ENCODE measurements around the gene MOB4. TPM values are rescaled to one million over a fixed set of nuclear protein-coding genes. Genes with fewer than 3 reads are reported as not detected.

MOB4 gene
- total RNA-seq, 4 donors from 2014 or later: 12.3 to 27.9 (median 25.3) TPM

- Histone ChIP-seq H3K9me3 (peaks cover 6 to 15% of the 10 kb centered on the region in 2 donors), H3K27me3 (no peaks in the 10 kb centered on the region), H3K4me3 (no peak overlapping the region), H3K4me1 (no peaks in the 10 kb centered on the region), H3K36me3 (peaks cover 0 to 53% (median 21%) of the 10 kb centered on the region in 4 donors), H3K27ac (no peak overlapping the region)
- intact Hi-C loops (cut with DNase I; ENCODE audit: low total_unique reads) (no loop called here), in situ Hi-C loops (cut with MboI; ENCODE audit: low pct_ligation_motif_present in 1 of 4, low pct_unique_long_range_greater_than_20kb in 1 of 4, low sequenced_read_pairs in 3 of 4) (no loop called here)
- DNase-seq: no peak
- WGBS, 2 donors (ENCODE audit: low coverage in 1 of 2): 86 to 92% methylated on average over 2 of the region's 2 CpGs
- TF ChIP-seq POLR2A (IDR thresholded peaks at IDR 0.05) (no peak), CTCF (IDR thresholded peaks at IDR 0.05) (no peak), EP300 (IDR thresholded peaks at IDR 0.05; ENCODE audit: low read depth) (no peak), POLR2AphosphoS5 (IDR thresholded peaks at IDR 0.05) (no peak)
Measured at GRCh38 chr2:197486175-197486574, 29.7 kb upstream of the MOB4 start.

GRCh38 chr2:197487385-197487784 is 28.5 kb upstream of the MOB4 start:
- in situ Hi-C loops (cut with MboI; ENCODE audit: low pct_ligation_motif_present in 1 of 4, low pct_unique_long_range_greater_than_20kb in 1 of 4, low sequenced_read_pairs in 3 of 4): no loop called here
- Histone ChIP-seq H3K4me3 (no peak overlapping the region), H3K4me1 (no peaks in the 10 kb centered on the region), H3K27me3 (no peaks in the 10 kb centered on the region), H3K27ac (no peak overlapping the region), H3K36me3 (peaks cover 0 to 62% (median 27%) of the 10 kb centered on the region in 4 donors), H3K9me3 (peaks cover 6 to 15% of the 10 kb centered on the region in 2 donors)
- intact Hi-C loops (cut with DNase I; ENCODE audit: low total_unique reads): no loop called here
- WGBS, 2 donors (ENCODE audit: low coverage in 1 of 2): 90 to 98% methylated on average over 4 of the region's 4 CpGs
- TF ChIP-seq CTCF (IDR thresholded peaks at IDR 0.05) (no peak), POLR2AphosphoS5 (IDR thresholded peaks at IDR 0.05) (no peak), EP300 (IDR thresholded peaks at IDR 0.05; ENCODE audit: low read depth) (no peak), POLR2A (IDR thresholded peaks at IDR 0.05) (no peak)
- no peak for DNase-seq

GRCh38 chr2:197495433-197496134 is 20.3 kb upstream of the MOB4 start:
- no peaks in the 10 kb centered on the region for H3K9me3 ChIP-seq
- H3K27ac ChIP-seq: no peak overlapping the region
- peaks cover 0 to 62% (median 25%) of the 10 kb centered on the region in 4 donors for H3K36me3 ChIP-seq
- H3K4me1 ChIP-seq: peaks cover 10 to 36% (median 25%) of the 10 kb centered on the region in 4 donors
- H3K27me3 ChIP-seq: no peaks in the 10 kb centered on the region
- no peak for TF ChIP-seq CTCF (IDR thresholded peaks at IDR 0.05)
- TF ChIP-seq POLR2A (IDR thresholded peaks at IDR 0.05): no peak
- TF ChIP-seq EP300 (IDR thresholded peaks at IDR 0.05; ENCODE audit: low read depth): no peak
- TF ChIP-seq POLR2AphosphoS5 (IDR thresholded peaks at IDR 0.05): no peak
- in situ Hi-C loops (cut with MboI; ENCODE audit: low pct_ligation_motif_present in 1 of 4, low pct_unique_long_range_greater_than_20kb in 1 of 4, low sequenced_read_pairs in 3 of 4): loop anchor here in 1 of 4 donors (10.0 kb wide), 1 partner anchor 61 kb away; the partner anchor contains the start of gene SF3B1
- 82 to 84% methylated on average over 2 of the region's 2 CpGs for WGBS, 2 donors (ENCODE audit: low coverage in 1 of 2)
- intact Hi-C loops (cut with DNase I; ENCODE audit: low total_unique reads): no loop called here
- no peak for DNase-seq
- no peak overlapping the region for H3K4me3 ChIP-seq

- in situ Hi-C loops (cut with MboI; ENCODE audit: low pct_ligation_motif_present in 1 of 4, low pct_unique_long_range_greater_than_20kb in 1 of 4, low sequenced_read_pairs in 3 of 4) (loop anchor here in 1 of 4 donors (10.0 kb wide), 1 partner anchor 62 kb away; the partner anchor contains the start of gene SF3B1), intact Hi-C loops (cut with DNase I; ENCODE audit: low total_unique reads) (no loop called here)
- Histone ChIP-seq H3K36me3 (peaks cover 0 to 52% (median 20%) of the 10 kb centered on the region in 4 donors), H3K27me3 (no peaks in the 10 kb centered on the region), H3K27ac (no peak overlapping the region), H3K4me3 (no peak overlapping the region), H3K4me1 (peaks cover 11 to 43% (median 32%) of the 10 kb centered on the region in 4 donors), H3K9me3 (no peaks in the 10 kb centered on the region)
- no peak for TF ChIP-seq EP300 (IDR thresholded peaks at IDR 0.05; ENCODE audit: low read depth)
- TF ChIP-seq CTCF (IDR thresholded peaks at IDR 0.05): no peak
- no peak for TF ChIP-seq POLR2A (IDR thresholded peaks at IDR 0.05)
- TF ChIP-seq POLR2AphosphoS5 (IDR thresholded peaks at IDR 0.05): no peak
- DNase-seq: no peak
Measured at GRCh38 chr2:197496695-197497094, 19.2 kb upstream of the MOB4 start.

Data from transverse colon (tissue), 4 donors.